ENCODE results near the gene PPM1G. TPM values are rescaled to one million over a fixed set of nuclear protein-coding genes. Genes with fewer than 3 reads are reported as not detected.

PPM1G gene
- total RNA-seq, 4 donors from 2014 or later = 28.2 to 51.1 (median 41.4) TPM

- TF ChIP-seq CTCF (IDR thresholded peaks at IDR 0.05; ENCODE audit: low read depth) = no peak
Observed at GRCh38 chr2:27442920-27443282, 33.5 kb upstream of the PPM1G start.

- no peak for TF ChIP-seq CTCF (IDR thresholded peaks at IDR 0.05; ENCODE audit: low read depth)
Observed at GRCh38 chr2:27441958-27442919, 32.8 kb upstream of the PPM1G start, which contains the start of gene KRTCAP3. TSS of gene KRTCAP3 (plus strand) at chr2:27442381. CDS start at chr2:27442413, 32 bp downstream.

- no peak for TF ChIP-seq CTCF (IDR thresholded peaks at IDR 0.05; ENCODE audit: low read depth)
Observed at GRCh38 chr2:27441226-27441926, 32.0 kb upstream of the PPM1G start.

GRCh38 chr2:27435628-27436027, 26.2 kb upstream of the PPM1G start:
- no peak for TF ChIP-seq CTCF (IDR thresholded peaks at IDR 0.05; ENCODE audit: low read depth)

GRCh38 chr2:27431395-27431794, 22.0 kb upstream of the PPM1G start:
- no peak for TF ChIP-seq CTCF (IDR thresholded peaks at IDR 0.05; ENCODE audit: low read depth)

- TF ChIP-seq CTCF (IDR thresholded peaks at IDR 0.05; ENCODE audit: low read depth) = no peak
Observed at GRCh38 chr2:27428978-27429541, 19.7 kb upstream of the PPM1G start.

All from subcutaneous adipose tissue (tissue), 4 donors.